ENCODE data around the gene LIPC.
"Not testable (repeated sequence)": the region's sequence is repeated elsewhere in the genome, so short reads cannot be mapped to it uniquely, and the experiment has no call there.

The LIPC gene

GRCh38 chr15:58585693-58586443 lies 154.1 kb downstream of the LIPC start:
- no peak for DNase-seq (ENCODE audit: low read depth)

- DNase-seq (ENCODE audit: low read depth) = no peak
These were observed 155.7 kb downstream of the LIPC start for GRCh38 chr15:58587486-58587885.

GRCh38 chr15:58588096-58588495 lies 156.3 kb downstream of the LIPC start:
- DNase-seq (ENCODE audit: low read depth) = no peak

GRCh38 chr15:58589047-58589446 lies 157.3 kb downstream of the LIPC start:
- no peak for DNase-seq (ENCODE audit: low read depth)

- DNase-seq (ENCODE audit: low read depth) = no peak
These were observed 158.4 kb downstream of the LIPC start for GRCh38 chr15:58590236-58590635.

GRCh38 chr15:58590926-58591325 lies 159.1 kb downstream of the LIPC start:
- no peak for DNase-seq (ENCODE audit: low read depth)

GRCh38 chr15:58593870-58594269 lies 162.1 kb downstream of the LIPC start:
- no peak for DNase-seq (ENCODE audit: low read depth)

GRCh38 chr15:58594898-58595297 lies 163.1 kb downstream of the LIPC start:
- no peak for DNase-seq (ENCODE audit: low read depth)

- DNase-seq (ENCODE audit: low read depth) = no peak
These were observed 163.9 kb downstream of the LIPC start for GRCh38 chr15:58595516-58596263.

GRCh38 chr15:58597943-58598828 lies 166.4 kb downstream of the LIPC start:
- DNase-seq (ENCODE audit: low read depth) = no peak

- no peak for DNase-seq (ENCODE audit: low read depth)
These were observed 167.0 kb downstream of the LIPC start for GRCh38 chr15:58598829-58599210.

- DNase-seq (ENCODE audit: low read depth) = no peak
These were observed 171.0 kb downstream of the LIPC start for GRCh38 chr15:58602823-58603222.

GRCh38 chr15:58603927-58604326 lies 172.1 kb downstream of the LIPC start:
- not testable (repeated sequence) for DNase-seq (ENCODE audit: low read depth)

- DNase-seq (ENCODE audit: low read depth) = no peak
These were observed 172.7 kb downstream of the LIPC start for GRCh38 chr15:58604455-58604923.

GRCh38 chr15:58605931-58606530 lies 174.2 kb downstream of the LIPC start:
- no peak for DNase-seq (ENCODE audit: low read depth)

- DNase-seq (ENCODE audit: low read depth) = no peak
These were observed 174.8 kb downstream of the LIPC start for GRCh38 chr15:58606577-58607080.

- DNase-seq (ENCODE audit: low read depth) = peak; percentile 48
These were observed 176.4 kb downstream of the LIPC start for GRCh38 chr15:58608129-58608590.

GRCh38 chr15:58608711-58609110 lies 176.9 kb downstream of the LIPC start:
- no peak for DNase-seq (ENCODE audit: low read depth)

GRCh38 chr15:58611731-58612676 lies 180.2 kb downstream of the LIPC start:
- no peak for DNase-seq (ENCODE audit: low read depth)

- no peak for DNase-seq (ENCODE audit: low read depth)
These were observed 184.4 kb downstream of the LIPC start for GRCh38 chr15:58616171-58616570.
